Heart right ventricle (tissue), 16 donors: Measurements from ENCODE around the gene NUDCD2. TPM values are rescaled to one million over a fixed set of nuclear protein-coding genes. Genes with fewer than 3 reads are reported as not detected.

ENCODE experiments used
- ATAC-seq, 8 donors: fragments of 200-7000 bp; cut with Tn5 transposase; one replicate each; pipeline ENCODE4 v1.9.1; 2020; ENCODE audit warnings: mild to moderate bottlenecking in 8 of 8, moderate library complexity in 8 of 8, moderate number of reproducible peaks in 1 of 8
- DNase-seq, 2 donors: peaks; one replicate each; pipeline ENCODE4 v3.0.0-alpha.2; 2020
- H3K27ac ChIP-seq, 10 donors: fragments of 200-600 bp; sonication (generic) in 2 of 10; one replicate each; pipeline versions ENCODE4 v1.5.0 to v1.8.0; 2020 to 2022; ENCODE audit warnings: mild to moderate bottlenecking in 3 of 10
- H3K27me3 ChIP-seq, 7 donors: fragments of 200-600 bp; one replicate each; pipeline ENCODE4 v1.8.0; 2021 to 2022; ENCODE audit warnings: mild to moderate bottlenecking in 2 of 7
- H3K36me3 ChIP-seq, 9 donors: fragments of 200-600 bp; sonication (generic) in 1 of 9; one replicate each; pipeline versions ENCODE4 v1.5.0 to v1.8.0; 2020 to 2022; ENCODE audit warnings: mild to moderate bottlenecking in 2 of 9
- H3K4me1 ChIP-seq, 9 donors: fragments of 200-600 bp; sonication (generic) in 1 of 9; one replicate each; pipeline versions ENCODE4 v1.5.0 to v1.8.0; 2020 to 2022; ENCODE audit warnings: mild to moderate bottlenecking in 4 of 9
- H3K4me3 ChIP-seq, 10 donors: fragments of 200-600 bp; sonication (generic) in 2 of 10; one replicate each; pipeline versions ENCODE4 v1.5.0 to v1.8.0; 2020 to 2022; ENCODE audit warnings: mild to moderate bottlenecking in 7 of 10, moderate library complexity in 2 of 10
- H3K9me3 ChIP-seq, 11 donors: fragments of 200-600 bp in 10 of 11; sonication (generic) in 2 of 11; one replicate each; pipeline versions ENCODE4 v1.5.0 to v1.8.0; 2013 to 2022; ENCODE audit warnings: mild to moderate bottlenecking in 2 of 11, control low read depth in 1 of 11, moderate library complexity in 1 of 11
- WGBS, 2 donors: extraction: QIAGEN DNeasy Blood & Tissue Kit; methylation state at CpG; one replicate each; pipeline ENCODE4 v1.1.7; 2013; ENCODE audit warnings: inconsistent platforms in 1 of 2; 5-methylcytosine and 5-hydroxymethylcytosine counted together
- intact Hi-C, 10 donors: fragments of 100-400 bp; cut with DNase I; formaldehyde crosslinking; loops; one replicate each; pipeline versions ENCODE4 v1.11.1 to v1.14.2; 2022
- polyA plus RNA-seq, 2 donors: library from polyadenylated mRNA; stranded (reverse); fragments of 200-250 nt; gene quantifications; one replicate each; pipeline ENCODE4 v1.2.3, GENCODE V29; 2013
- total RNA-seq, 10 donors: library from RNA; stranded (reverse); fragmentation: NEBNext Ultra II Directional in 3 of 10; extraction: Animal tissue kit (Norgen Biotek cat#: 25700) in 3 of 10; gene quantifications; one replicate each; pipeline versions ENCODE4 v1.2.1 to v1.2.4, GENCODE V29; 2021 to 2023
- TF ChIP-seq, protein P1 (sequence below), 9 donors: fragments of 200-600 bp; sonication (generic) in 2 of 9; IDR thresholded peaks; one replicate each; pipeline versions ENCODE4 v1.5.0 to v1.8.0; 2021 to 2022; ENCODE audit warnings: antibody characterized with exemption in 9 of 9, mild to moderate bottlenecking in 5 of 9, moderate library complexity in 1 of 9
- donor health status: Arrhythmogenic right ventricular cardiomyopathy.
- donor health status: ischemic (EF 13 %, LVEDD 7.1; RV severe dilation, severe dysfunction).
- donor health status: healthy with polysubstance abuse.
- donor health status: DM: no; HTN: yes; CAD: no.
- donor health status: DM: no; HTN: no; CAD: no.
- donor health status: ischemic (EF 25% LVEDD 6.9; RV normal size, moderate dysfunction).
- donor health status: ischemic (EF 25% LVEDD 5.7; RV mildly dilated, moderate dysfunction).
- donor health status: healthy.
- donor health status: DM: yes; HTN: yes; CAD: no.
- donor health status: Ischemic cardiomyopathy.
- donor health status: ischemic (EF 35%, LVEDD 5.7; RV mildly dilated, moderate dysfunction).
- donor health status: nonischemic (EF 11% LVEDD 7.7; RV severe dilation, severe dysfunction).
- donor health status: DM: yes; HTN: yes; CAD: no.
- donor health status: PGD.
- donor health status: ischemic (EF 29% LVEDD 5.4; RV normal size, mild dysfunction).
- donor health status: nonischemic (EF 23%, LVEDD 6.1; RV moderate dilation, normal function).

The NUDCD2 gene
- total and polyA plus RNA-seq, 12 donors, result 4.0 to 17.1 (median 12.1) TPM

- ATAC-seq (peak; percentile 5 to 45 (median 18)), DNase-seq (peak; percentile 16 to 46)
- H3K4me1 ChIP-seq, result peaks cover 6 to 53% (median 35%) of the 10 kb centered on the region in 9 donors
- WGBS, 2 donors, result 1% methylated on average over 27 of the region's 27 CpGs
- no peaks in the 10 kb centered on the region for H3K27me3 ChIP-seq
- H3K36me3 ChIP-seq, result no peaks in the 10 kb centered on the region
- no peaks in the 10 kb centered on the region for H3K9me3 ChIP-seq
- intact Hi-C loops, result loop anchor here in 6 of 10 donors (2.0 to 10.0 kb wide), 5 partner anchors 42 to 70 kb away; partner anchors contain the start of genes CCNG1 (in 3 of the 6), HMMR (in 3 of the 6) and NUDCD2 (in 3 of the 6)
- H3K4me3 ChIP-seq, result peak overlapping the region; percentile 59 to 90 (median 82)
- peak overlapping the region; percentile 88 to 99 (median 94) for H3K27ac ChIP-seq
- TF ChIP-seq, protein P1, sequence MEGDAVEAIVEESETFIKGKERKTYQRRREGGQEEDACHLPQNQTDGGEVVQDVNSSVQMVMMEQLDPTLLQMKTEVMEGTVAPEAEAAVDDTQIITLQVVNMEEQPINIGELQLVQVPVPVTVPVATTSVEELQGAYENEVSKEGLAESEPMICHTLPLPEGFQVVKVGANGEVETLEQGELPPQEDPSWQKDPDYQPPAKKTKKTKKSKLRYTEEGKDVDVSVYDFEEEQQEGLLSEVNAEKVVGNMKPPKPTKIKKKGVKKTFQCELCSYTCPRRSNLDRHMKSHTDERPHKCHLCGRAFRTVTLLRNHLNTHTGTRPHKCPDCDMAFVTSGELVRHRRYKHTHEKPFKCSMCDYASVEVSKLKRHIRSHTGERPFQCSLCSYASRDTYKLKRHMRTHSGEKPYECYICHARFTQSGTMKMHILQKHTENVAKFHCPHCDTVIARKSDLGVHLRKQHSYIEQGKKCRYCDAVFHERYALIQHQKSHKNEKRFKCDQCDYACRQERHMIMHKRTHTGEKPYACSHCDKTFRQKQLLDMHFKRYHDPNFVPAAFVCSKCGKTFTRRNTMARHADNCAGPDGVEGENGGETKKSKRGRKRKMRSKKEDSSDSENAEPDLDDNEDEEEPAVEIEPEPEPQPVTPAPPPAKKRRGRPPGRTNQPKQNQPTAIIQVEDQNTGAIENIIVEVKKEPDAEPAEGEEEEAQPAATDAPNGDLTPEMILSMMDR (IDR thresholded peaks at IDR 0.05), result no peak
Observed at GRCh38 chr5:163504079-163504931, 44.4 kb upstream of the NUDCD2 start.

GRCh38 chr5:163503106-163504078, 43.5 kb upstream of the NUDCD2 start:
- peak overlapping the region; percentile 88 to 99 (median 94) for H3K27ac ChIP-seq
- DNase-seq (peak; percentile 50 to 57), ATAC-seq (peak in 6 of 8 donors; percentile 16 to 44 (median 28))
- 1% methylated on average over 17 of the region's 17 CpGs for WGBS, 2 donors
- peak overlapping the region; percentile 16 to 90 (median 81) for H3K4me3 ChIP-seq
- no peaks in the 10 kb centered on the region for H3K36me3 ChIP-seq
- no peaks in the 10 kb centered on the region for H3K27me3 ChIP-seq
- peaks cover 6 to 43% (median 26%) of the 10 kb centered on the region in 9 donors for H3K4me1 ChIP-seq
- TF ChIP-seq, protein P1 (IDR thresholded peaks at IDR 0.05), result peak in 8 of 9 donors; percentile 5 to 61 (median 36)
- H3K9me3 ChIP-seq, result no peaks in the 10 kb centered on the region
- intact Hi-C loops, result loop anchor here in 7 of 10 donors (2.0 to 10.0 kb wide), 5 partner anchors 41 to 69 kb away; partner anchors contain the start of genes HMMR (in 4 of the 7), NUDCD2 (in 4 of the 7) and CCNG1 (in 3 of the 7)

DNA sequence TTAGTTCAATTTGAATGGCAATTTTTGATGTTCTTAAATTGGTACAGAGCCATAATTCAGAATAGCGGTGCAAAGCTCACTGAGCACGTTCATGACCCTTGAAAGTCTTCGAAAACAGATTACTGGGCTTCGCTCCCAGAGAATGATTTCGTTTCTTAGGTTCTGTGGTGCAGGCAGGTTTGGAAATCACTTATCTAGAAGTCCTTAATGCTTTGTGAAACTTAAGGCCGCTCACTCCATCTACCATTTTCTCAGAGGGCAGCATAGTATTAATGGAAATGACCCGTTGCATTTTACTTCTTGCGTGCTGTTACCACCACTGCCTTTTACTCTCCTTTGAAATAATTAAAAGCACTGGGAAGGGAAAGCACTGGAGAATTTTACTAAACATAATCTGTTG, 42.6 kb upstream of the NUDCD2 start:
- Histone ChIP-seq H3K27me3 (no peaks in the 10 kb centered on the region), H3K4me1 (peaks cover 3 to 35% (median 18%) of the 10 kb centered on the region in 9 donors), H3K4me3 (peak overlapping the region in 9 of 10 donors; percentile 59 to 90 (median 82)), H3K9me3 (no peaks in the 10 kb centered on the region), H3K27ac (peak overlapping the region; percentile 14 to 99 (median 94)), H3K36me3 (no peaks in the 10 kb centered on the region)
- DNase-seq (no peak), ATAC-seq (no peak)
- TF ChIP-seq, protein P1 (IDR thresholded peaks at IDR 0.05), result no peak
- WGBS, 2 donors, result 47% methylated on average over 8 of the region's 8 CpGs
- intact Hi-C loops, result loop anchor here in 4 of 10 donors (2.0 to 10.0 kb wide), 4 partner anchors 40 to 68 kb away; partner anchors contain the start of genes HMMR (in 2 of the 4), NUDCD2 (in 2 of the 4) and CCNG1 (in 1 of the 4)
